Neural crest cell (in vitro differentiated cells): ENCODE measurements around the gene MMP14. TPM values are rescaled to one million over a fixed set of nuclear protein-coding genes. Genes with fewer than 3 reads are reported as not detected.
A peak's percentile ranks its signal among the peaks of the same experiment; 100 is the strongest.

Experiments used
- DNase-seq: peaks from one replicate; pipeline ENCODE4 v3.0.0; 2021; ENCODE audit warnings: low read depth, mixed read lengths, low spot score
- H3K27ac Mint-ChIP-seq: one replicate; pipeline ENCODE4 v1.8.0; 2021; ENCODE audit warnings: mild to moderate bottlenecking, mixed read lengths; ENCODE audit not compliant: unreplicated experiment
- H3K27me3 Mint-ChIP-seq: 2 replicates; pipeline ENCODE4 v1.8.0; 2021; ENCODE audit warnings: low read depth, mild to moderate bottlenecking, mixed read lengths
- H3K36me3 Mint-ChIP-seq: 2 replicates; pipeline ENCODE4 v1.8.0; 2021; ENCODE audit warnings: low read depth, mild to moderate bottlenecking, mixed read lengths
- H3K4me1 Mint-ChIP-seq: 2 replicates; pipeline ENCODE4 v1.8.0; 2021; ENCODE audit warnings: mixed read lengths
- H3K4me3 Mint-ChIP-seq: one replicate; pipeline ENCODE4 v1.8.0; 2021; ENCODE audit warnings: mild to moderate bottlenecking, mixed read lengths
- H3K9me3 Mint-ChIP-seq: 2 replicates; pipeline ENCODE4 v1.8.0; 2021; ENCODE audit warnings: mixed read lengths
- total RNA-seq: library from RNA; stranded (reverse); gene quantifications from 2 replicates; pipeline ENCODE4 v1.2.1, GENCODE V29; 2021
- TF ChIP-seq, protein P1 (sequence below): fragments of 200-600 bp; sonication (generic); conservative IDR thresholded peaks from 2 replicates; pipeline ENCODE4 v1.5.0; 2021; ENCODE audit warnings: antibody characterized with exemption, mild to moderate bottlenecking

Gene MMP14
- total RNA-seq, 1 donor from 2014 or later = 63.2 TPM

DNA sequence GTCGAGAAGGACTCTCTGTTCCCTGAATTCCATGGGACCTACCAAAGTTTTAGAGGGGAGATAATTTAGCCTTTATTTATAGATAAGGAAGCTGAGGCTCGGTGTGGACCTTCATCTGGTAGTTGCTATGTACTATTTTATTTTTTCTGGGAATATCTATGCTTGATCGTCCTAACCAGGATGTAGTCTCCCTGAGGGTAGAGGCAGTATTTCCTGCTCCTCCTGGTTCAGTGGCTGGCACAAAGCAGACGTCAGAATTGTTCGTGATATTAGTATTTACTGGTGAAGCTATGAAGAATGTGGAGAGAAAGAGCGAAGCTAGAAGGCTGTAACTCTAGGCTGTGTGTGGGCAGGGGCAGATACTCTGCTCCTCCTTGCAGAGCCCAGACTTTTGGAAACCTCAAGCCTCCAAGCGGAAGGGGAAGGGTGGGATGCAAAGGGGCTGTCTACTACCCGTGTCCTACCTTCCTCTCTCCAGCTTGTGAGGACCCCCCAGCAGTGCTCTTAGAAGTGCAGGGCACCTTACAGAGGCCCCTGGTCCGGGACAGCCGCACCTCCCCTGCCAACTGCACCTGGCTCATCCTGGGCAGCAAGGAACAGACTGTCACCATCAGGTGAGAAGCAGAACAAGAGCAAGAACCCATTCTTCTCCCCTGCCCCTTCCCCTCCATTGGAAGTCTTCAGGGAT is 36.6 kb downstream of the MMP14 start:
- Mint-ChIP-seq H3K27ac (no peak overlapping the region), H3K4me3 (peak overlapping the region; percentile 87), H3K4me1 (peaks cover 16% of the 10 kb centered on the region), H3K9me3 (no peaks in the 10 kb centered on the region), H3K27me3 (no peaks in the 10 kb centered on the region), H3K36me3 (no peaks in the 10 kb centered on the region)
- DNase-seq = no peak
- TF ChIP-seq, protein P1, sequence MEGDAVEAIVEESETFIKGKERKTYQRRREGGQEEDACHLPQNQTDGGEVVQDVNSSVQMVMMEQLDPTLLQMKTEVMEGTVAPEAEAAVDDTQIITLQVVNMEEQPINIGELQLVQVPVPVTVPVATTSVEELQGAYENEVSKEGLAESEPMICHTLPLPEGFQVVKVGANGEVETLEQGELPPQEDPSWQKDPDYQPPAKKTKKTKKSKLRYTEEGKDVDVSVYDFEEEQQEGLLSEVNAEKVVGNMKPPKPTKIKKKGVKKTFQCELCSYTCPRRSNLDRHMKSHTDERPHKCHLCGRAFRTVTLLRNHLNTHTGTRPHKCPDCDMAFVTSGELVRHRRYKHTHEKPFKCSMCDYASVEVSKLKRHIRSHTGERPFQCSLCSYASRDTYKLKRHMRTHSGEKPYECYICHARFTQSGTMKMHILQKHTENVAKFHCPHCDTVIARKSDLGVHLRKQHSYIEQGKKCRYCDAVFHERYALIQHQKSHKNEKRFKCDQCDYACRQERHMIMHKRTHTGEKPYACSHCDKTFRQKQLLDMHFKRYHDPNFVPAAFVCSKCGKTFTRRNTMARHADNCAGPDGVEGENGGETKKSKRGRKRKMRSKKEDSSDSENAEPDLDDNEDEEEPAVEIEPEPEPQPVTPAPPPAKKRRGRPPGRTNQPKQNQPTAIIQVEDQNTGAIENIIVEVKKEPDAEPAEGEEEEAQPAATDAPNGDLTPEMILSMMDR = peak; percentile 2

DNA sequence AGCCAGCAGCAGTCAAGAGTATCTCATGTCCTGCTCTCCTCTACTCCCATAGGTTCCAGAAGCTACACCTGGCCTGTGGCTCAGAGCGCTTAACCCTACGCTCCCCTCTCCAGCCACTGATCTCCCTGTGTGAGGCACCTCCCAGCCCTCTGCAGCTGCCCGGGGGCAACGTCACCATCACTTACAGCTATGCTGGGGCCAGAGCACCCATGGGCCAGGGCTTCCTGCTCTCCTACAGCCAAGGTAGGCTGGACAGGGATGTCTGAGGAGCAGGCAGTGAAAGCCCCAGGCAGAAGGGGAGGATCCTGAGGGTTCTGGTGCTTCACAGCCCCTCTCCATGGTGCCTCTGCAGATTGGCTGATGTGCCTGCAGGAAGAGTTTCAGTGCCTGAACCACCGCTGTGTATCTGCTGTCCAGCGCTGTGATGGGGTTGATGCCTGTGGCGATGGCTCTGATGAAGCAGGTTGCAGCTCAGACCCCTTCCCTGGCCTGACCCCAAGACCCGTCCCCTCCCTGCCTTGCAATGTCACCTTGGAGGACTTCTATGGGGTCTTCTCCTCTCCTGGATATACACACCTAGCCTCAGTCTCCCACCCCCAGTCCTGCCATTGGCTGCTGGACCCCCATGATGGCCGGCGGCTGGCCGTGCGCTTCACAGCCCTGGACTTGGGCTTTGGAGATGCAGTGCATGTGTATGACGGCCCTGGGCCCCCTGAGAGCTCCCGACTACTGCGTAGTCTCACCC is 38.8 kb downstream of the MMP14 start:
- Mint-ChIP-seq H3K9me3 (no peaks in the 10 kb centered on the region), H3K27ac (no peak overlapping the region), H3K4me3 (no peak overlapping the region), H3K27me3 (no peaks in the 10 kb centered on the region), H3K4me1 (peaks cover 16% of the 10 kb centered on the region), H3K36me3 (no peaks in the 10 kb centered on the region)
- TF ChIP-seq, protein P1 = no peak
- DNase-seq = no peak

DNA sequence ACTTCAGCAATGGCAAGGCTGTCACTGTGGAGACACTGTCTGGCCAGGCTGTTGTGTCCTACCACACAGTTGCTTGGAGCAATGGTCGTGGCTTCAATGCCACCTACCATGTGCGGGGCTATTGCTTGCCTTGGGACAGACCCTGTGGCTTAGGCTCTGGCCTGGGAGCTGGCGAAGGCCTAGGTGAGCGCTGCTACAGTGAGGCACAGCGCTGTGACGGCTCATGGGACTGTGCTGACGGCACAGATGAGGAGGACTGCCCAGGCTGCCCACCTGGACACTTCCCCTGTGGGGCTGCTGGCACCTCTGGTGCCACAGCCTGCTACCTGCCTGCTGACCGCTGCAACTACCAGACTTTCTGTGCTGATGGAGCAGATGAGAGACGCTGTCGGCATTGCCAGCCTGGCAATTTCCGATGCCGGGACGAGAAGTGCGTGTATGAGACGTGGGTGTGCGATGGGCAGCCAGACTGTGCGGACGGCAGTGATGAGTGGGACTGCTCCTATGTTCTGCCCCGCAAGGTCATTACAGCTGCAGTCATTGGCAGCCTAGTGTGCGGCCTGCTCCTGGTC is 39.4 kb downstream of the MMP14 start:
- H3K27ac Mint-ChIP-seq = no peak overlapping the region
- H3K4me1 Mint-ChIP-seq = peaks cover 13% of the 10 kb centered on the region
- TF ChIP-seq, protein P1 = no peak
- peak overlapping the region; percentile 44 for H3K4me3 Mint-ChIP-seq
- no peaks in the 10 kb centered on the region for H3K27me3 Mint-ChIP-seq
- DNase-seq = no peak
- H3K36me3 Mint-ChIP-seq = no peaks in the 10 kb centered on the region
- no peaks in the 10 kb centered on the region for H3K9me3 Mint-ChIP-seq

DNA sequence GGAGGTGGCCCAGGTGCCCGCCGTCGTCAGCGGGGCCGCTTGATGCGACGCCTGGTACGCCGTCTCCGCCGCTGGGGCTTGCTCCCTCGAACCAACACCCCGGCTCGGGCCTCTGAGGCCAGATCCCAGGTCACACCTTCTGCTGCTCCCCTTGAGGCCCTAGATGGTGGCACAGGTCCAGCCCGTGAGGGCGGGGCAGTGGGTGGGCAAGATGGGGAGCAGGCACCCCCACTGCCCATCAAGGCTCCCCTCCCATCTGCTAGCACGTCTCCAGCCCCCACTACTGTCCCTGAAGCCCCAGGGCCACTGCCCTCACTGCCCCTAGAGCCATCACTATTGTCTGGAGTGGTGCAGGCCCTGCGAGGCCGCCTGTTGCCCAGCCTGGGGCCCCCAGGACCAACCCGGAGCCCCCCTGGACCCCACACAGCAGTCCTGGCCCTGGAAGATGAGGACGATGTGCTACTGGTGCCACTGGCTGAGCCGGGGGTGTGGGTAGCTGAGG is 40.7 kb downstream of the MMP14 start:
- no peak for DNase-seq
- no peaks in the 10 kb centered on the region for H3K9me3 Mint-ChIP-seq
- H3K4me1 Mint-ChIP-seq = peaks cover 14% of the 10 kb centered on the region
- H3K27ac Mint-ChIP-seq = no peak overlapping the region
- no peak overlapping the region for H3K4me3 Mint-ChIP-seq
- no peaks in the 10 kb centered on the region for H3K36me3 Mint-ChIP-seq
- TF ChIP-seq, protein P1 = no peak
- no peaks in the 10 kb centered on the region for H3K27me3 Mint-ChIP-seq

DNA sequence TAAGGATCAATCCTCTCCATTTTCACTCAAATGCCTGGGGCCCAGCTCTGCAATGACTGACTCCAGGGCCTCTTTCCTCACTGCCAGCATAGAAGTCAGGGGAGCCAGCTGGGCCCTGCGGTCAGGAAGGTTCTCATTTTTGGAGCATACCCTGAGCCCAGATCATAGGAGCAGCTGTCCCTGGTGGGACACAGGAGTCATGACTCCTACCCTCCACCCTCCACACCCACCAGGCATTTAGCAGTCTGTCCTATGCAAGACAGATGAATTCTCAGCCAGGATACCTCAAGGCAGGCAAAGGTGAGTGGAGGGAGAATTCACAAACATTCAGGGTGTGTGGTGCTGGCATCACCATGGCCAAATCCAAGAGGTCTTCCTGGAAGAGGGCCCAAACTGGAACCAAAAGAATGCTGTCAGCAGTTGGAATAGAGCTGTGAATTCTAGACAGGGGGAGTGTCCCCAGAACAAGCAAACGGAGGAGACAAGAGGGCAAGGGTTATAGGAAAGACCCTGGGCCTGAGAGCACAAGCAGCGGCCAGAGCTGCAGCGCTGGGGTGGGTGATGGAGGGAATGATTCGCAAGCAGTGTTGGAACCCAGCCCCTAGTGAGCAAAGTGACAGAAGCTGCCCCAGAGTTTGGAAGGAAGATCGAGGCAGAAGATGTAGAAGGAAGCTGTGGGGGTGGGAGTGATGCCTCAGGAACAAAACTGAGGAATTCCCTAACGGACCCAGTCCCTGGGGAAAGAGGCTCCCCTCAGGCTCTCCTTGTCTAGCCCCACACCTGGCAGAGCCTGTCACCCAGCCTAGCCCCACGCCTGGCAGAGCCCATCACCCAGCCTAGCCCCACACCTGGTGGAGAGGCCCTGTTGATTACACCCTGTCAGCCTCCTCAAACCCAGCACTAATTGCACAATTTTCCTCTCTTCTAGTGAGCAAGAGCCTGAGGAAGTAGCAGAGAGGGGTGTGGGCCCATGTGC is 42.2 kb downstream of the MMP14 start:
- no peaks in the 10 kb centered on the region for H3K36me3 Mint-ChIP-seq
- TF ChIP-seq, protein P1 = no peak
- H3K4me3 Mint-ChIP-seq = peak overlapping the region; percentile 32
- no peaks in the 10 kb centered on the region for H3K27me3 Mint-ChIP-seq
- DNase-seq = no peak
- H3K9me3 Mint-ChIP-seq = no peaks in the 10 kb centered on the region
- H3K4me1 Mint-ChIP-seq = peaks cover 23% of the 10 kb centered on the region
- no peak overlapping the region for H3K27ac Mint-ChIP-seq
